Measurements from ENCODE around the gene CAMK1G. TPM values are rescaled to one million over a fixed set of nuclear protein-coding genes. Genes with fewer than 3 reads are reported as not detected.

CAMK1G gene
- total and polyA plus RNA-seq, 7 donors, result 0.04 to 1.4 (median 0.46) TPM; not detected in 3

DNA sequence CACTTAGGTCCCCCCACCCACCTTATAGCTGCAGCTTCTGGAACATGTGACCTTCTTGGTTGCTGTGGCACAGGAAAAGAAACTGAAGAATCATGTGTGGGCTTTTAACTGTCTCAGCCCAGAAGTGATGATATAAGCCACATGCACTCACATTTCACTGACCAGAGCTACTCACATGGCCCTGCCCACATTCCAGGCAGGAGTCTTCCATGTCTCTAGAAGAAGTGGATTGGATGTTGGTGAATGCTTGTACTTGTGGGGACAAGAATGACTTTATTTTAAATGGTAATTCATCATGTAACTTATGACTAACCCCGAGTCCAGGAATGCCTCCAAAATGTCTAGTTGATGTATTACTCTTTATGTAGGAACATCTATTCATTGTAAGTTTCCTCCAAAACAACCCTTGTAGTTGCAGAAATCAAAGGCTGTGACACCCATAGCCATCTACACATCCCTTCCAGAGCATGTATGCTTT, 15.8 kb upstream of the CAMK1G start:
- intact Hi-C loops (cut with DNase I), result loop anchor here in 1 of 2 donors (2.0 kb wide), 1 partner anchor 365 kb away; no protein-coding TSS in a partner anchor
- Histone ChIP-seq H3K4me1 (no peaks in the 10 kb centered on the region), H3K27me3 (ENCODE audit: insufficient read depth in 3 of 3, low read length in 2 of 3) (peaks cover 0 to 14% (median 6%) of the 10 kb centered on the region in 3 donors), H3K9me3 (no peaks in the 10 kb centered on the region), H3K36me3 (ENCODE audit: insufficient read depth in 1 of 2, low read depth in 1 of 2) (no peaks in the 10 kb centered on the region), H3K4me3 (no peak overlapping the region), H3K27ac (no peak overlapping the region)
- no peak for DNase-seq
- no peak for ATAC-seq
- TF ChIP-seq, protein P1, sequence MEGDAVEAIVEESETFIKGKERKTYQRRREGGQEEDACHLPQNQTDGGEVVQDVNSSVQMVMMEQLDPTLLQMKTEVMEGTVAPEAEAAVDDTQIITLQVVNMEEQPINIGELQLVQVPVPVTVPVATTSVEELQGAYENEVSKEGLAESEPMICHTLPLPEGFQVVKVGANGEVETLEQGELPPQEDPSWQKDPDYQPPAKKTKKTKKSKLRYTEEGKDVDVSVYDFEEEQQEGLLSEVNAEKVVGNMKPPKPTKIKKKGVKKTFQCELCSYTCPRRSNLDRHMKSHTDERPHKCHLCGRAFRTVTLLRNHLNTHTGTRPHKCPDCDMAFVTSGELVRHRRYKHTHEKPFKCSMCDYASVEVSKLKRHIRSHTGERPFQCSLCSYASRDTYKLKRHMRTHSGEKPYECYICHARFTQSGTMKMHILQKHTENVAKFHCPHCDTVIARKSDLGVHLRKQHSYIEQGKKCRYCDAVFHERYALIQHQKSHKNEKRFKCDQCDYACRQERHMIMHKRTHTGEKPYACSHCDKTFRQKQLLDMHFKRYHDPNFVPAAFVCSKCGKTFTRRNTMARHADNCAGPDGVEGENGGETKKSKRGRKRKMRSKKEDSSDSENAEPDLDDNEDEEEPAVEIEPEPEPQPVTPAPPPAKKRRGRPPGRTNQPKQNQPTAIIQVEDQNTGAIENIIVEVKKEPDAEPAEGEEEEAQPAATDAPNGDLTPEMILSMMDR (IDR thresholded peaks at IDR 0.05), result no peak
- WGBS, 3 donors, result 43 to 71% (median 53%) methylated on average over 1 of the region's 1 CpG

DNA sequence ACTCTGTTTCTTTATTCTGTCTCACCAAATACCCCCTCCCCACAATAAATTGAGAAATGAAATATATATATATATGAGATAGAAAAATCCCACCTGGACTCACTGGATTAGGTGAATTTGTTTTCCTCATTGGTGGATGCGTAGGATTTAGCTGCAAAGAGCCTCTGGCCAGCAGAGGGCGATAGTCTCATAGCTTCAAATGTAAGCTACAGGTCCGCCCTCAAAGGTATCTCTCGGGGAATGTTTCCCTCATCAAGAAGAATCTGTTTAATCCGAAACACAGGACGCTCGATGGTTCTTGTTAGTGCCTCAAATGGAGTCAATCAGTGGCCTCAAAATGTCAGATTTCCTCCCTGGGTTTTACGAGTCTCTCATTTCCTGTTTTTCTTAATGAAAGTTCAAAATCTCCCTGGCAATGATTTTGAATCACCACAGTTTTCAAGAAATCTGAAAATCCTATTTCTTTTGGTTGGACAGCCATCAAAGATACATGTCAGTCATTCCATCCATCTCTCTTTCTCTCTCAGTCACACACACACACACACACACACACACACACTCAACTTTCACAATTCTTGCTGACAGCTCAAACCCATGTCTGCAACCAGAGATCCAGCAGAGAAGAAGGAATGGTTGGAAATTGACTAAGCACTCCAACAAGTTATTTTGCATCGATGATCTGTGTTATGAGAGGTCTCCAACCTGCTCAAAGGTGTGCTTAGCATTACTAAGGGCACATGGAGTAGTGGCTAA, 13.9 kb upstream of the CAMK1G start:
- Histone ChIP-seq H3K36me3 (ENCODE audit: insufficient read depth in 1 of 2, low read depth in 1 of 2) (no peaks in the 10 kb centered on the region), H3K4me3 (peak overlapping the region; percentile 10)
- intact Hi-C loops (cut with DNase I), result loop anchor here in 1 of 2 donors (5.0 kb wide), 1 partner anchor 178 kb away; no protein-coding TSS in a partner anchor

DNA sequence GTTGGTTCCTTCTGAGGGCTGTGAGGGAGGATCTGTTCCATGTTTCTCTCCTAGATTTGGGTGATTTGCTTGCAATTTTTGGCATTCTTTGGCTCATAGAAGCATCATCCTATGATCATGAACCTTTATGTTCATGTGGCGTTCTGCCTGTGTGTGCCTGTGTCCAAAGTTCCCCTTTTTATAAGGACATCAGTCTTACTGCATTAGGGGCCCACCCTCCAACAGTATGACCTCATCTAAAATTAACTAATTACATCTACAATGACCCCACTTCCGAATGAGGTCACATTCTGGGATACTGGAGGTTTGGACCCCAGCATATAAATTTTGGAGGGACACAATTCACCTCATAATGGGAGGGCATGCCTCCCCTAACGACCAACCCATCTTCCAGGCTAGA, 12.8 kb upstream of the CAMK1G start:
- TF ChIP-seq, protein P1 (IDR thresholded peaks at IDR 0.05), result no peak
- DNase-seq (no peak), ATAC-seq (no peak)
- no peaks in the 10 kb centered on the region for H3K9me3 ChIP-seq
- 79 to 82% (median 79%) methylated on average over 3 of the region's 3 CpGs for WGBS, 3 donors
- intact Hi-C loops (cut with DNase I), result loop anchor here in 1 of 2 donors (5.0 kb wide), 1 partner anchor 177 kb away; no protein-coding TSS in a partner anchor
- H3K4me3 ChIP-seq, result no peak overlapping the region
- H3K4me1 ChIP-seq, result no peaks in the 10 kb centered on the region
- H3K27ac ChIP-seq, result no peak overlapping the region
- H3K36me3 ChIP-seq (ENCODE audit: insufficient read depth in 1 of 2, low read depth in 1 of 2), result no peaks in the 10 kb centered on the region
- peaks cover 0 to 8% (median 6%) of the 10 kb centered on the region in 3 donors for H3K27me3 ChIP-seq (ENCODE audit: insufficient read depth in 3 of 3, low read length in 2 of 3)

More for the DNA sequence above, 13.9 kb upstream of the CAMK1G start:
- TF ChIP-seq, protein P1 (IDR thresholded peaks at IDR 0.05), result peak; percentile 85
- Histone ChIP-seq H3K4me1 (no peaks in the 10 kb centered on the region), H3K27me3 (ENCODE audit: insufficient read depth in 3 of 3, low read length in 2 of 3) (peaks cover 0 to 8% (median 6%) of the 10 kb centered on the region in 3 donors), H3K27ac (no peak overlapping the region), H3K9me3 (no peaks in the 10 kb centered on the region)
- DNase-seq (peak; percentile 54 to 77), ATAC-seq (peak in 3 of 4 donors; percentile 57 to 80 (median 64))
- 11 to 13% (median 12%) methylated on average over 9 of the region's 9 CpGs for WGBS, 3 donors

DNA sequence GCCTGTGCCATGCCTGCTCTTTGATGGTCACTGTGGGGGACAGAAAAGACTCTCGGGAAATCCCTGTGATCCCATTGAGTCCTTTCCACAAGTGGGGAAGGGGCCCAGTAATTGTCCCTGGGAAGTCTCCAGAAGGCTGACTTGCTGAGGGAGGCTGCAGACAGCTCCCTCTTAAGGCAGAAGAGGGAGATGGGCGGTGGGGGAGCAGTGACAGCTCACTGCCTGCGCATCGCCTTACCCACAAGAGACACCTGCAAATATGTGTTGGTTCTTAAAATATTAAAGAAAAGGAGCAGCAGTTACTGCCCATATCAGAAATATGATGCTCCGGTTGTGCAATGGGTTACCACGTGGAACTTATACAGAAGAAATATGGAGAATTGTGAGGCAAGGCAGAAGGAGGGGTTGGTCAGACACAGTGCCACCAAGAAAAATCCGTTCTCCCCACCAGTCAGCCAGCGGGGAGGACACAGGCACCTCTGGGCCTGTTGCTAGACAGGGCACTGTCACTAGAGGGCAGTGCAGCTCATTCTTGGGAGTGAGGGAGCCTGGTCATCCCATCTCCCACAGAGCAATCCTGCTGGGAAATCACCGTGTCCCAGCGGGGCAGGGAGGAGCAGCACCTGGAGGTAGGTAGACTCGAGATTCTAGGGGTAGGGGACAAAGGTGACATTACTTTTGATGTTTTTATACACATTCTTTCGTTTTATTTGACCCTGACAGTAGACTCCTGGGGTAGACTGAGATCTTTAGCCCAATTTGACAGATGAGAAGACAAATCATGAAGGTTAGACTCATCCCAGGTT, 6.9 kb upstream of the CAMK1G start:
- 25 to 26% (median 26%) methylated on average over 12 of the region's 12 CpGs for WGBS, 3 donors
- Histone ChIP-seq H3K27me3 (ENCODE audit: insufficient read depth in 3 of 3, low read length in 2 of 3) (peaks cover 0 to 8% (median 5%) of the 10 kb centered on the region in 3 donors), H3K36me3 (ENCODE audit: insufficient read depth in 1 of 2, low read depth in 1 of 2) (no peaks in the 10 kb centered on the region), H3K4me1 (peaks cover 3% of the 10 kb centered on the region), H3K9me3 (no peaks in the 10 kb centered on the region), H3K27ac (no peak overlapping the region), H3K4me3 (no peak overlapping the region)
- TF ChIP-seq, protein P1 (IDR thresholded peaks at IDR 0.05), result peak; percentile 95
- peak; percentile 94 to 100 (median 98) for ATAC-seq
- DNase-seq, result peak; percentile 80 to 88
- intact Hi-C loops (cut with DNase I), result loop anchor here (1.0 to 5.0 kb wide), 4 partner anchors 50 to 172 kb away; no protein-coding TSS in a partner anchor

Data from psoas muscle (tissue), 8 donors.